Kidney glomerular epithelial cell (primary cell): ENCODE measurements around the gene SLC22A23.

Source experiments
- DNase-seq: peaks from one replicate; lab custom pipeline; 2025; lab: John Stamatoyannopoulos, UW

SLC22A23 gene

GRCh38 chr6:3421791-3422434, 34.9 kb downstream of the SLC22A23 start:
- no peak for DNase-seq

GRCh38 chr6:3421143-3421542, 35.7 kb downstream of the SLC22A23 start:
- no peak for DNase-seq

- DNase-seq = no peak
Measured at GRCh38 chr6:3419624-3420272, 37.1 kb downstream of the SLC22A23 start.

- DNase-seq = no peak
Measured at GRCh38 chr6:3418496-3419060, 38.3 kb downstream of the SLC22A23 start.

- no peak for DNase-seq
Measured at GRCh38 chr6:3417473-3417872, 39.4 kb downstream of the SLC22A23 start.

GRCh38 chr6:3415490-3415889, 41.4 kb downstream of the SLC22A23 start:
- DNase-seq = no peak

GRCh38 chr6:3415082-3415453, 41.8 kb downstream of the SLC22A23 start:
- no peak for DNase-seq

- DNase-seq = no peak
Measured at GRCh38 chr6:3414327-3415081, 42.3 kb downstream of the SLC22A23 start.

GRCh38 chr6:3413592-3413991, 43.3 kb downstream of the SLC22A23 start:
- DNase-seq = no peak

- DNase-seq = no peak
Measured at GRCh38 chr6:3412779-3413500, 43.9 kb downstream of the SLC22A23 start.

- no peak for DNase-seq
Measured at GRCh38 chr6:3411967-3412778, 44.7 kb downstream of the SLC22A23 start.

- DNase-seq = peak; percentile 49
Measured at GRCh38 chr6:3410385-3411360, 46.2 kb downstream of the SLC22A23 start.

- DNase-seq = peak; percentile 24
Measured at GRCh38 chr6:3409699-3410384, 47.0 kb downstream of the SLC22A23 start.

GRCh38 chr6:3408665-3409064, 48.2 kb downstream of the SLC22A23 start:
- DNase-seq = no peak

GRCh38 chr6:3407840-3408239, 49.0 kb downstream of the SLC22A23 start:
- no peak for DNase-seq

GRCh38 chr6:3406891-3407809, 49.7 kb downstream of the SLC22A23 start:
- DNase-seq = no peak

- DNase-seq = no peak
Measured at GRCh38 chr6:3406362-3406821, 50.5 kb downstream of the SLC22A23 start.

GRCh38 chr6:3405679-3406078, 51.2 kb downstream of the SLC22A23 start:
- DNase-seq = peak; percentile 28
